Trophoblast cell (in vitro differentiated cells and primary cell): Measurements from ENCODE around the gene CHST6.
"Not testable (repeated sequence)": the region's sequence is repeated elsewhere in the genome, so short reads cannot be mapped to it uniquely, and the experiment has no call there.

Experiments used
- DNase-seq, 2 donors: peaks; one replicate each; pipeline ENCODE4 v3.0.0-alpha.2; 2016
- H2AFZ ChIP-seq: 2 replicates; pipeline ENCODE4 v1.6.1; 2013; ENCODE audit warnings: low read length, moderate library complexity, mild to moderate bottlenecking; ENCODE audit not compliant: insufficient read depth, poor library complexity
- H2AK5ac ChIP-seq: 2 replicates; pipeline ENCODE4 v1.6.1; 2013; ENCODE audit warnings: mild to moderate bottlenecking, low read length
- H2BK120ac ChIP-seq: 2 replicates; pipeline ENCODE4 v1.6.1; 2013; ENCODE audit warnings: low read length, mild to moderate bottlenecking, moderate library complexity; ENCODE audit not compliant: insufficient read depth, poor library complexity
- H2BK12ac ChIP-seq: 2 replicates; pipeline ENCODE4 v1.6.1; 2013; ENCODE audit warnings: mild to moderate bottlenecking, low read length, moderate library complexity
- H2BK5ac ChIP-seq: 2 replicates; pipeline ENCODE4 v1.6.1; 2013; ENCODE audit warnings: low read length, low read depth, moderate library complexity, mild to moderate bottlenecking; ENCODE audit not compliant: poor library complexity
- H3K14ac ChIP-seq: 2 replicates; pipeline ENCODE4 v1.6.1; 2013; ENCODE audit warnings: mild to moderate bottlenecking, low read length
- H3K18ac ChIP-seq: 2 replicates; pipeline ENCODE4 v1.6.1; 2013; ENCODE audit warnings: mild to moderate bottlenecking, low read length
- H3K23ac ChIP-seq: 2 replicates; pipeline ENCODE4 v1.6.1; 2013; ENCODE audit warnings: low read length
- H3K27ac ChIP-seq: 2 replicates; pipeline ENCODE4 v1.5.1; 2013; ENCODE audit warnings: low read depth, mild to moderate bottlenecking, inconsistent platforms, low read length, moderate library complexity
- H3K27me3 ChIP-seq: 2 replicates; pipeline ENCODE4 v1.6.1; 2013; ENCODE audit warnings: inconsistent platforms, mild to moderate bottlenecking, low read length, moderate library complexity; ENCODE audit not compliant: insufficient read depth
- H3K36me3 ChIP-seq, 2 experiments: 1 replicate in 1 of 2; 2 replicates in 1 of 2; pipeline ENCODE4 v1.6.1; 2013; ENCODE audit warnings: low read length in 2 of 2, mild to moderate bottlenecking in 2 of 2, moderate library complexity in 1 of 2; ENCODE audit not compliant: insufficient read depth in 2 of 2, control insufficient read depth in 1 of 2
- H3K4ac ChIP-seq: 2 replicates; pipeline ENCODE4 v1.6.1; 2013; ENCODE audit warnings: low read depth, mild to moderate bottlenecking, low read length, moderate library complexity
- H3K4me1 ChIP-seq, 2 experiments: 1 replicate in 1 of 2; 2 replicates in 1 of 2; pipeline ENCODE4 v1.6.1; 2013; ENCODE audit warnings: low read length in 2 of 2, mild to moderate bottlenecking in 2 of 2, moderate library complexity in 1 of 2; ENCODE audit not compliant: insufficient read depth in 2 of 2, control insufficient read depth in 1 of 2
- H3K4me2 ChIP-seq: 2 replicates; pipeline ENCODE4 v1.6.1; 2013; ENCODE audit warnings: inconsistent platforms, mild to moderate bottlenecking, low read length, moderate library complexity
- H3K4me3 ChIP-seq: 2 replicates; pipeline ENCODE4 v1.5.1; 2013; ENCODE audit warnings: mild to moderate bottlenecking, low read depth, low read length, inconsistent platforms
- H3K79me1 ChIP-seq: one replicate; pipeline ENCODE4 v1.6.1; 2013; ENCODE audit warnings: low read length
- H3K79me2 ChIP-seq: 2 replicates; pipeline ENCODE4 v1.6.1; 2013; ENCODE audit warnings: low read length, mild to moderate bottlenecking; ENCODE audit not compliant: control insufficient read depth, insufficient read depth, poor library complexity
- H3K9ac ChIP-seq: 2 replicates; pipeline ENCODE4 v1.6.1; 2013; ENCODE audit warnings: mild to moderate bottlenecking, low read length
- H3K9me3 ChIP-seq: 2 replicates; pipeline ENCODE4 v1.6.1; 2013; ENCODE audit warnings: low read depth, mild to moderate bottlenecking, control low read depth, inconsistent platforms, low read length; ENCODE audit not compliant: insufficient read depth
- H4K12ac ChIP-seq: 2 replicates; pipeline ENCODE4 v1.6.1; 2013; ENCODE audit warnings: low read depth, mild to moderate bottlenecking, low read length, moderate library complexity
- H4K8ac ChIP-seq: 2 replicates; pipeline ENCODE4 v1.6.1; 2013; ENCODE audit warnings: low read depth, mild to moderate bottlenecking, low read length, moderate library complexity
- H4K91ac ChIP-seq: one replicate; pipeline ENCODE4 v1.6.1; 2013; ENCODE audit warnings: low read depth, mild to moderate bottlenecking, low read length, moderate library complexity
- WGBS: extraction: QIAGEN DNeasy Blood & Tissue Kit; methylation state at CpG from one replicate; pipeline ENCODE4 v1.1.7; 2013; ENCODE audit warnings: missing lambda C conversion rate; ENCODE audit not compliant: insufficient read length, insufficient coverage; ENCODE audit errors: extremely low coverage; 5-methylcytosine and 5-hydroxymethylcytosine counted together

The CHST6 gene

DNA sequence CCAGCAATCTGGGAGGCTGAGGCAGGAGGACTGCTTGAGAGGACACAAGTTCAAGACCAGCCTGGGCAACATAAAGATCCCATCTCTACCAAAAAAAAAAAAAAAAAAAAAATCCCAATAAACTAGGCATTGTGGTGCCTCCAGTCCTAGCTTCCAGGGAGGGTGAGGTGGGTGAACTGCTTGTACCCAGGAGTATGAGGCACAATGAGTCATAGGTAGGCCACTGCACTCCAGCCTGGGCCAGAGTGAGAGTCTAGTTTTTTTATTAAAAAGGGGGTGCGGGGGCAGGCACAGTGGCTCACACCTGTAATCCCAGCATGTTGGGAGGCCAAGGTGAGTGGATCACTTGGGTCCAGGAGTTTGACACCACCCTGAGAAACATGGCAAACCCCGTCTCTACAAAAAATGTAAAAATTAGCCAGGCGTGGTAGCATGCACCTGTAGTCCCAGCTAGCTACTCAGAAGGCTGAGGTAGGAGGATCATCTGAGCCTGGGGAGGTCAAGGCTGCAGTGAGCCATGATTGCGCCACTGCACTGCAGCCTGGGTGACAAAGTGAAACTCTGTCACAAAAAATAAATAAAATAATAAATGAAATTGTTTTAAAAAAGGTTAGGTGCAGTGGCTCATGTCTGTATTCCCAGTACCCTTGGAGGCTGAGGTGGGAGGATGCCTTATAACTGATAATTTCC lies 7.8 kb upstream of the CHST6 start:
- Histone ChIP-seq H3K18ac (no peak overlapping the region), H4K91ac (no peak overlapping the region), H3K9me3 (no peaks in the 10 kb centered on the region), H3K27ac (no peak overlapping the region), H3K14ac (no peak overlapping the region), H2BK120ac (no peak overlapping the region), H2AK5ac (no peak overlapping the region), H3K4ac (no peak overlapping the region), H2AFZ (no peak overlapping the region), H3K79me1 (no peaks in the 10 kb centered on the region), H3K9ac (no peak overlapping the region), H3K4me1 (peaks cover 0 to 3% of the 10 kb centered on the region in 2 experiments), H3K23ac (no peak overlapping the region), H3K4me2 (no peak overlapping the region), H3K79me2 (no peaks in the 10 kb centered on the region), H2BK5ac (no peak overlapping the region), H4K12ac (no peak overlapping the region), H3K27me3 (no peaks in the 10 kb centered on the region), H3K4me3 (no peak overlapping the region), H4K8ac (no peak overlapping the region), H2BK12ac (no peak overlapping the region), H3K36me3 (no peaks in the 10 kb centered on the region)
- no CpG with 5 or more reads among the region's 4 CpGs for WGBS
- no peak for DNase-seq

DNA sequence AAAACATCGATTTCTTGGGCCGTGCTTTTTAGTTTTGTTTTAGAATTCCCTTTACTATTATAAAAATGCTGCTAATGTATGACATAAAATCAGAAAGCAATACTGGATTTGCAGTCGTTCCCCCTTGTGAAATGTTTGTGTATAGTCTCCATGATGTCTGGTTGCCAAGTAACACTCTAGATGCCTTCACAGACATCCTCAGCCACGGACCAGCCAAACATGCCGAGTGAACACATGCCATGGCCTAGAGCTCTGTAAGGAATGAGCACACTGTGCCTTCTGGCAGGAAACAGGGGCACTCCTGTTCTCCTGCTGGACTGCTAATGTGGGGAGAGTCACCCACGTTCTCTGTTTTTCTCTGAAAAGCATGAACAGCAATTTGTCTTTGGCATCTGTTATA lies 6.6 kb upstream of the CHST6 start:
- not testable (repeated sequence) for H3K9me3 ChIP-seq, H4K12ac ChIP-seq, H2BK12ac ChIP-seq, H3K23ac ChIP-seq, H3K4me3 ChIP-seq, H2BK5ac ChIP-seq, H3K9ac ChIP-seq, H3K4me2 ChIP-seq, H4K91ac ChIP-seq, H3K18ac ChIP-seq, H3K36me3 ChIP-seq, H3K27ac ChIP-seq, H2AK5ac ChIP-seq, H3K27me3 ChIP-seq, H2BK120ac ChIP-seq, H2AFZ ChIP-seq, H4K8ac ChIP-seq, H3K14ac ChIP-seq, H3K4ac ChIP-seq, H3K79me2 ChIP-seq, H3K4me1 ChIP-seq, H3K79me1 ChIP-seq
- WGBS = no CpG with 5 or more reads among the region's 6 CpGs
- DNase-seq = peak; percentile 84 to 91

DNA sequence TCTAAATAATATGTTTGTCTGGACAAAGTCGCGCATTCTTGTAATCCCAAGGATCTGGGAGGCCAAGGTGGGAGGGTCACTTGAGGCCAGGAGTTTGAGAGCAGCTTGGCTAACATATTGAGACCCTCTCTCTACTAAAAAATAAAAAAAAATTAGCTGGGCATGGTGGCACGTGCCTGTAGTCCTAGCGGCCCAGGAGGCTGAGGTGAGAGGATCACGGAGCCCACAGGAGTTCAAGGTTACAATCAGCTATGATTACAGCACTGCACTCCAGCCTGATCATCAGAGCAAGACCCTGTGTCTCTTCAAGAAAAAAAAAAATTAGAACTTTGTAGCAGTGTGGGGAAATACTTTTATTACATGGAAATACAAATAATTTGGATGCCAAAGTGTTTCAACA lies 6.1 kb upstream of the CHST6 start:
- Histone ChIP-seq H3K4ac (no peak overlapping the region), H2AFZ (no peak overlapping the region)
- no CpG with 5 or more reads among the region's 5 CpGs for WGBS

DNA sequence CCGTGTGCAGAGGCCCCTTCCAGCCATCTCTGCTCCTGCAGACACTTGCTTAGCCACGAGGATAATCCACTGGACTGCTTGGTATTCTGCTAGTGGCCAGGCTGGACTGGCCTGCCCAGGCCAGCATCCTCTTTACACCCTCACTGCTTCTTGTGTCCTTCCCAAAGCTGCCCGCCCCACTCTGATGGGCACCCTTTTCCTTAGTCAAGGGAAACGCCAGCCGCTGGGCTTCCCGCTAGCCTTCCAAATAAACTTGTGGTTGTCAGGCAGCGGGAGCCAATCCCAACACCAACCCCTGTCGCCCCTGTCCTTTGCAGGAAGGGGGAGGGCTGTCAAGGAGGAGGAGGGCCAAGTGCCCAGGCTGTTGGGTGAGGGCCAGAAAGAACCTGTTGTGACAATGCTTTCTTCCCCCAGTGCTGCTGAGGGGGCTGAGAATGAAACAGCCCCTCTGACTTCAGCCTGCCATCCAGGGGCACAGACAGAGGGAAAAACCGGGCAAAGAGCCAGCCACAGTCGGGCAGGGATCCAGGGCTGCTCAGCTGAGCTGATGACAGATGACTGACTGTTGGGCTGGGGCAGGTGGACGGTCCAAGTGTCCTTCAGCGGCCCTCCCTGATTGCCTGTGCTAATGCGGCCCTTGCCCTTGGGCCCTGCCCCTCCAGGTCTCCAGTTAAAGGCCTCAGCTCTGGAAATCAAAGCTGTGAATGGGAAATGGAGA lies 3.5 kb upstream of the CHST6 start:
- WGBS = no CpG with 5 or more reads among the region's 13 CpGs
- H3K9me3 ChIP-seq, H2AK5ac ChIP-seq, H3K4me1 ChIP-seq, H3K27ac ChIP-seq, H3K79me2 ChIP-seq, DNase-seq, H3K14ac ChIP-seq, H3K23ac ChIP-seq, H4K12ac ChIP-seq, H3K9ac ChIP-seq, H3K4me2 ChIP-seq, H2BK12ac ChIP-seq, H3K4ac ChIP-seq, H2BK120ac ChIP-seq, H3K18ac ChIP-seq, H4K91ac ChIP-seq, H2BK5ac ChIP-seq, H2AFZ ChIP-seq, H3K79me1 ChIP-seq, H4K8ac ChIP-seq, H3K4me3 ChIP-seq, H3K36me3 ChIP-seq: not testable (repeated sequence)
- H3K27me3 ChIP-seq = peaks cover 12% of the 10 kb centered on the region

More for the DNA sequence above, 6.1 kb upstream of the CHST6 start:
- no peak overlapping the region for H4K12ac ChIP-seq
- no peak overlapping the region for H2AK5ac ChIP-seq
- H3K14ac ChIP-seq = no peak overlapping the region
- H2BK120ac ChIP-seq = no peak overlapping the region
- H3K4me1 ChIP-seq = no peaks in the 10 kb centered on the region
- H3K79me1 ChIP-seq = no peaks in the 10 kb centered on the region
- H3K18ac ChIP-seq = no peak overlapping the region
- H2BK12ac ChIP-seq = no peak overlapping the region
- H3K36me3 ChIP-seq = no peaks in the 10 kb centered on the region
- H2BK5ac ChIP-seq = no peak overlapping the region
- H3K27ac ChIP-seq = no peak overlapping the region
- H3K9ac ChIP-seq = no peak overlapping the region
- H3K9me3 ChIP-seq = no peaks in the 10 kb centered on the region
- H4K91ac ChIP-seq = no peak overlapping the region
- no peak overlapping the region for H3K4me3 ChIP-seq
- no peaks in the 10 kb centered on the region for H3K79me2 ChIP-seq
- no peak for DNase-seq
- H3K23ac ChIP-seq = no peak overlapping the region
- H3K27me3 ChIP-seq = no peaks in the 10 kb centered on the region
- H3K4me2 ChIP-seq = no peak overlapping the region
- H4K8ac ChIP-seq = no peak overlapping the region
